Measurements from ENCODE around the gene SASS6.

Gene SASS6

GRCh38 chr1:100132566-100133477, at the start of gene SASS6, which contains the start of gene TRMT13 (continued):
- TF ChIP-seq ZNF830 (tag by site-specific recombination; IDR thresholded peaks at IDR 0.05; ENCODE audit: low read depth): no peak
- TF ChIP-seq ZNF114 (tag by site-specific recombination; IDR thresholded peaks at IDR 0.05): no peak
- TF ChIP-seq ZBTB26 (tag by site-specific recombination; optimal IDR thresholded peaks at IDR 0.05): peak; percentile 55
- TF ChIP-seq ZNF133 (tag by site-specific recombination; IDR thresholded peaks at IDR 0.05): no peak
- no peak for TF ChIP-seq ZNF777 (tag by site-specific recombination; IDR thresholded peaks at IDR 0.05; ENCODE audit: borderline replicate concordance)
- TF ChIP-seq SCRT2 (tag by site-specific recombination; IDR thresholded peaks at IDR 0.05): peak; percentile 79
- TF ChIP-seq, protein P1, sequence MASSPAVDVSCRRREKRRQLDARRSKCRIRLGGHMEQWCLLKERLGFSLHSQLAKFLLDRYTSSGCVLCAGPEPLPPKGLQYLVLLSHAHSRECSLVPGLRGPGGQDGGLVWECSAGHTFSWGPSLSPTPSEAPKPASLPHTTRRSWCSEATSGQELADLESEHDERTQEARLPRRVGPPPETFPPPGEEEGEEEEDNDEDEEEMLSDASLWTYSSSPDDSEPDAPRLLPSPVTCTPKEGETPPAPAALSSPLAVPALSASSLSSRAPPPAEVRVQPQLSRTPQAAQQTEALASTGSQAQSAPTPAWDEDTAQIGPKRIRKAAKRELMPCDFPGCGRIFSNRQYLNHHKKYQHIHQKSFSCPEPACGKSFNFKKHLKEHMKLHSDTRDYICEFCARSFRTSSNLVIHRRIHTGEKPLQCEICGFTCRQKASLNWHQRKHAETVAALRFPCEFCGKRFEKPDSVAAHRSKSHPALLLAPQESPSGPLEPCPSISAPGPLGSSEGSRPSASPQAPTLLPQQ (tag by site-specific recombination; IDR thresholded peaks at IDR 0.05): peak; percentile 81
- no peak for TF ChIP-seq GLI2 (tag by site-specific recombination; IDR thresholded peaks at IDR 0.05; ENCODE audit: borderline replicate concordance, low read depth)
- TF ChIP-seq ZNF311 (tag by site-specific recombination; IDR thresholded peaks at IDR 0.05; ENCODE audit: borderline replicate concordance): no peak
- no peak for TF ChIP-seq ZNF37A (tag by site-specific recombination; IDR thresholded peaks at IDR 0.05)
- TF ChIP-seq ZNF350 (tag by site-specific recombination; IDR thresholded peaks at IDR 0.05): no peak
- peak; percentile 81 for TF ChIP-seq ZFHX2 (tag by site-specific recombination; conservative IDR thresholded peaks at IDR 0.05)
- no peak for TF ChIP-seq ZNF169 (tag by site-specific recombination; IDR thresholded peaks at IDR 0.05)
- TF ChIP-seq ZNF26 (tag by site-specific recombination; IDR thresholded peaks at IDR 0.05): no peak
- no peak for TF ChIP-seq ZNF707 (tag by site-specific recombination; IDR thresholded peaks at IDR 0.05)
- no peak for TF ChIP-seq GFI1B (tag by site-specific recombination; IDR thresholded peaks at IDR 0.05)
- peak; percentile 54; the same call in 1 of the 2 replicates for TF ChIP-seq ZBTB8A (tag by site-specific recombination; IDR thresholded peaks at IDR 0.05)
- TF ChIP-seq ZNF426 (tag by site-specific recombination; IDR thresholded peaks at IDR 0.05): no peak
- peak; percentile 85 for TF ChIP-seq EGR2 (tag by site-specific recombination; IDR thresholded peaks at IDR 0.05; ENCODE audit: low read depth)
- TF ChIP-seq ZNF140 (tag by site-specific recombination; IDR thresholded peaks at IDR 0.05): no peak
- no peak for TF ChIP-seq HOXA7 (CRISPR knock-in tag; IDR thresholded peaks at IDR 0.05; ENCODE audit: borderline replicate concordance)
- TF ChIP-seq TSHZ1 (tag by site-specific recombination; IDR thresholded peaks at IDR 0.05; ENCODE audit: borderline replicate concordance): no peak
- TF ChIP-seq ZNF785 (tag by site-specific recombination; IDR thresholded peaks at IDR 0.05): no peak
- TF ChIP-seq ZNF404 (tag by site-specific recombination; IDR thresholded peaks at IDR 0.05): no peak
- TF ChIP-seq SP3 (tag by site-specific recombination; IDR thresholded peaks at IDR 0.05): peak; percentile 88
- TF ChIP-seq ZSCAN23 (tag by site-specific recombination; IDR thresholded peaks at IDR 0.05): no peak
- no peak for TF ChIP-seq GLI4 (tag by site-specific recombination; IDR thresholded peaks at IDR 0.05)
- TF ChIP-seq ZNF544 (tag by site-specific recombination; IDR thresholded peaks at IDR 0.05): no peak
- TF ChIP-seq ZBTB7A (tag by site-specific recombination; IDR thresholded peaks at IDR 0.05; ENCODE audit: low read depth): peak; percentile 30; the same call in 1 of the 2 replicates
- peak; percentile 93 for TF ChIP-seq ZNF660 (tag by site-specific recombination; IDR thresholded peaks at IDR 0.05)

All from HEK293 (cell line).